Stimulated activated CD8-positive, alpha-beta memory T cell treated with anti-CD3 and anti-CD28 coated beads, Interleukin-7, amount 100 ng/mL, for 48 hours (primary cell): ENCODE data around the gene DAPL1.
"Not testable (repeated sequence)": the region's sequence is repeated elsewhere in the genome, so short reads cannot be mapped to it uniquely, and the experiment has no call there.

Experiments
- DNase-seq, 2 donors: peaks; one replicate each; pipeline ENCODE4 v3.0.0-alpha.2; 2020; ENCODE audit warnings: low read depth in 1 of 2; ENCODE audit errors: extremely low read depth in 1 of 2

The DAPL1 gene

DNA sequence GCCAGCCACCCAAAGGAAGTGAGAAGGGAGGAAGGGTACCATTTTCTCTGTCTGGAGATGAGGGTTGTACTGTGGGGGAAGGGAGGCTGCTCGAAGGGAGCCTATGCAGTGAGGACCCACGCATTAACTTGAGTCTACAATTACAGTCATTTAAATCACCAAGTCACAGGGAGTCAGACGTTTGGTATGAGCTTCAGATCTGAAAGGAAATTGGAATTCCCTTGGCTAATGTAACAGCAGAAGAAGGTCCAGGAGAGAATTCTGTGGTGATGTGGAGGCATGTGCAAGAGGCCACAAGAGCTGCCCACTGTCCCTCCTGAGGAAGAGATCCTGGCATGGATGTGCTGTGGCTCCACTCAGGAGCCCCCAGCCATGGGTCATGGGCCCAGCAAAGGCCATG lies 22.5 kb downstream of the DAPL1 start:
- DNase-seq, result no peak

GRCh38 chr2:158818511-158818910 lies 23.4 kb downstream of the DAPL1 start:
- no peak for DNase-seq

DNA sequence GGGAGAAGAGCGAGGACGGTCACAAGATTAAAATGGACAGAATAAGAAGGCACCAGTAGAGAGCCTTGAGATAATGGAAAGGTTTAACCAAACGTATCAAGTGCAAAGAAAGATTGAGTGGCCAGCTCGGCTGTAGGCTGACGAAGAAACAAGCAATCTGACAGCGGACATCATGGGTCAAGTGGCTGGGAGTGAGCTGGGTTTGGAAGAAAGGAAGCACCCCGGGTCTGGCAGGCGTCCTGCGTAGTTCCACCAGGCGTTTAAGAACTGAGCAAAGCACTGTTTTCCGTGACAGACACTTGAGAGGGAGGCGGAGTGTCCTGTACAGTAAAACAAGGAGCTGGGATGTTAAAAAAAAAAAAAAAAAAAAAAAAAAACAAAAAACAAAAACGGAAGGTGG lies 27.1 kb downstream of the DAPL1 start:
- DNase-seq, result no peak

- no peak for DNase-seq
Measured at GRCh38 chr2:158823486-158824237, 28.5 kb downstream of the DAPL1 start.

GRCh38 chr2:158825021-158825420 lies 29.9 kb downstream of the DAPL1 start:
- DNase-seq, result no peak

GRCh38 chr2:158826965-158827364 lies 31.8 kb downstream of the DAPL1 start:
- no peak for DNase-seq

DNA sequence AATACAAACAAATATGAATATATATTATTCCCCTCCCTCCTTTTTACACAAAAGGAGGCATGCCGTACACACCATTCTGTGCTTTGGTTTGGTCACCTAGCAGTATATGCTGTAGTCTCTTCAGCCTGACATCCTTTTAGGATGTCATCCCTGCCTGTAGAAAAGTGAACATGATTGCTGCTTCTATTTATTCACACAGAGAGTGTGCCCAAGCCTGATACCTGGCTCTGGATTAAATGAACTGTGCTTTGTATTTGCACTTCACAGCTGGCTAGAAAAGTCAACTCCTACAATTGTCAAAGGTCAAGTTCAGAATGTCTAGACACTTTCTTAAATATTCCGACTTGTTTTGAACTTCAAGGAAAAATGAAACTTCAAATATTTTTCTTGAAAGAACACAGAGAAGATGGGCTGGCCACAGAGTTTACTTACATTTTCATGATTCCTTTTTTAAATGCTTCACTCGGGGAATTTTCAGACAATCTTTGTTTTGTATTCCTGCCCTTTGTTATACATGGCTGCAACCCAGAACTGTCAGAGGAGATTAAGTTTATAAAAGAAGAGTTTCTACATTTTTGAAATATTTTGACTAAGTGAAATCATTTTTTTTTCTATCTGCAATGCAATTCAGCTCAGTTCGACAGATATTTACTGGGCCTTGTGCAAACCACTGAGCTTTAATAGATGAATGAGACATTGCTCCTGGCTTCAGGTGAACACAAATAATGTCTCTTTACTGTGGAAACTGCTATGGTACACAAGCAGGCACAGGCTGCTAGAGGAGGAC lies 33.5 kb downstream of the DAPL1 start:
- no peak for DNase-seq

GRCh38 chr2:158829167-158829566 lies 34.0 kb downstream of the DAPL1 start:
- no peak for DNase-seq

DNA sequence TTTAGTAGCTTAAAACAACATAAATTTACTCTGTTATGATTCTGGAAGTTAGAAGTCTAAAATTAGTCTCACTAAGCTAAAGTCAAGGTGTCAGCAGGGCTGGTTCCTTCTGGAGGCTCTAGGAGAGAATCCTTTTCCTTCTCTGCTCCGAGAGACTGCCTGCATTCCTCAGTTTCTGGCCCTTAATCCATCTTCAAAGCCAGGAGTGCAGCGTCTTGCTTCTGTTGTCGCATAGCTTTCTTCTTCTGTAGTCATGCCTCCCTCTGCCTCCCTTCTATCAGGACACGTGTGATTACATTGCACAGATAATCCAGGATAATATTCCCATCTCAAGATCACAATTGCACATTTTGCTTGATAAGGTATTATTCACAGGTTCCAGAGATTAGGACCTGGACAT lies 35.1 kb downstream of the DAPL1 start:
- no peak for DNase-seq

GRCh38 chr2:158835431-158835830 lies 40.3 kb downstream of the DAPL1 start:
- no peak for DNase-seq

DNA sequence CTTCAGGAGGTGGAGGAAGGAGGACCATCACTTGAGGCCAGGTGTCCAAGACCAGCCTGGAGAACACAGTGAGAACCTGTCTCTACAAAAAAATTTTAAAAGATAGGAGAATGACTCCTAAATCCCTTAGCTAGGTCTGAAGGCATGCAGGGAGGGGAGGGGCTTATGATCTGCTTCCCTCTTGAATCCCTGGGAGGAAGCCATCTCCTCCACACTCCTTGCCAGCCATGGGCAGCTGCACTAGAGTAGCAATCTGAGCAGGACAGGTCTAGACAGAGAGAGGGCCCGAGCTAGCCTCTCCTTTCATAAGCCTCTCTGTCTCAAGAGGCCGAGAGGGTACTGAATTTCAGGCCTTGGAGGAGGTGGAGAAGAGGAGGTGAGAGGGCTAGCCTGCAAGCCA lies 42.5 kb downstream of the DAPL1 start:
- no peak for DNase-seq

GRCh38 chr2:158841850-158842249 lies 46.7 kb downstream of the DAPL1 start:
- no peak for DNase-seq

GRCh38 chr2:158845444-158845843 lies 50.3 kb downstream of the DAPL1 start:
- DNase-seq, result no peak

GRCh38 chr2:158845859-158846258 lies 50.7 kb downstream of the DAPL1 start:
- no peak for DNase-seq

DNA sequence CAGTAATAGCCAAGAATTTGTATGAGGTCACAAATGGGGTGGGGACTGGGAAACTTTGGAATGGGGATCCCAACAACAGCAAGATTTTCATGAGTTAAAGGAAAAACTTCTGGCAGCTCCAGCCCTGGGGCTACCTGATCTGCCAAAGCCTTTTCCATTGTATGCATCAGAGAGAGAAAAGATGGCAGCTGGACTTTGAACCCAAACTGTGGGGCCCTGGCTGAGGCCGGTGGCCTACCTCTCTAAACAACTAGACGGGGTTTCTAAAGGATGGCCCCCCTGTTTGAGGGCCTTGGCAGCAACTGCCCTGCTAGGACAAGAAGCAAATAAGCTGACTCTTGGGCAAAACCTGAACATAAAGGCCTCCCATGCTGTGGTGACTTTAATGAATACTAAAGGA lies 52.4 kb downstream of the DAPL1 start:
- DNase-seq, result not testable (repeated sequence)

GRCh38 chr2:158848031-158848970 lies 53.2 kb downstream of the DAPL1 start:
- DNase-seq, result not testable (repeated sequence)

DNA sequence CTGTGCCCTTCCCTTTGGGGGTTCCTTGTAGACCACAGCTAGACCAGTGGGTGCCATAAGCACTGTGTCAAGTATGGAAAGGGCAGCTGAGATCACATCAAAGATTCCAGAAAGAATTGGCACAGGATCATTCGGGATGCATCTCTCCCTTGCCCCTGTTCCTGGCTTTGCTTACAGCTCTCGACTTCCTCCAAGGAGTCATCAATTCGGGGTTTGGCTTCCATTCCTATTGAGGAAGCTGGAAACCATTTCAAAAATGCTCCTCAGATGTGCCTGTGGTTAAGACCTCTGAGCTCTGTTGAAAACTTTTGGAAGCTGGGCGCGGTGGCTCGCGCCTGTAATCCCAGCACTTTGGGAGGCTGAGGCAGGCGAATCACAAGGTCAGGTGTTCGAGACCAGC lies 65.1 kb downstream of the DAPL1 start:
- DNase-seq, result not testable (repeated sequence)

- DNase-seq, result not testable (repeated sequence)
Measured at GRCh38 chr2:158861626-158862025, 66.5 kb downstream of the DAPL1 start.

DNA sequence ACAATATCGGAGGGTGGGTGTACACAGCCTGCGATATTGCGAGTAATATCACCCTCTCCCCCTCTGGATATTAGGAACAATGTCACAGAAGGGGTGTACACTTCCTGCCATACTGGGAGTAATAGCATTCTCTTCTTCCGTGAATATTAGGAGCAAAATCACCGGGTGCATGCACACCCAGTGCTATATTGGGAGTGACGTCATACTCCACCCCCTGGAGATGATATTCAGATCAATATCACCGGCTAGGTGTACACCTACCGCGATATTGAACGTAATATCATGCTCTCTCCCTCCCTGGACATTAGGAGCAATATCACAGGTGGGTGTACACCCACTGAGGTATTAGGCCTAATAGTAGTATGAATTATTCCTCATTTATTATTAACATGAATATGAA lies 70.4 kb downstream of the DAPL1 start:
- DNase-seq, result not testable (repeated sequence)
